Glutamatergic neuron (in vitro differentiated cells): ENCODE data around the gene CAMTA1. TPM values are rescaled to one million over a fixed set of nuclear protein-coding genes. Genes with fewer than 3 reads are reported as not detected.

ENCODE experiments used
- DNase-seq: peaks from one replicate; pipeline ENCODE4 v3.0.0; 2022
- H3K27ac Mint-ChIP-seq: one replicate; pipeline ENCODE4 v1.8.0; 2020; ENCODE audit warnings: mild to moderate bottlenecking, mixed read lengths, inconsistent platforms; ENCODE audit not compliant: unreplicated experiment
- H3K27me3 Mint-ChIP-seq: one replicate; pipeline ENCODE4 v1.8.0; 2020; ENCODE audit warnings: mild to moderate bottlenecking, moderate library complexity, mixed read lengths, inconsistent platforms; ENCODE audit not compliant: unreplicated experiment
- H3K36me3 Mint-ChIP-seq: one replicate; pipeline ENCODE4 v1.8.0; 2020; ENCODE audit warnings: mild to moderate bottlenecking, mixed read lengths, inconsistent platforms; ENCODE audit not compliant: unreplicated experiment
- H3K4me1 Mint-ChIP-seq: one replicate; pipeline ENCODE4 v1.8.0; 2020; ENCODE audit warnings: mild to moderate bottlenecking, low read depth, mixed read lengths, inconsistent platforms; ENCODE audit not compliant: unreplicated experiment
- H3K4me3 Mint-ChIP-seq: one replicate; pipeline ENCODE4 v1.8.0; 2020; ENCODE audit warnings: mild to moderate bottlenecking, mixed read lengths, inconsistent platforms; ENCODE audit not compliant: unreplicated experiment
- H3K9me3 Mint-ChIP-seq: one replicate; pipeline ENCODE4 v1.8.0; 2020; ENCODE audit warnings: mild to moderate bottlenecking, moderate library complexity, mixed read lengths, inconsistent platforms; ENCODE audit not compliant: unreplicated experiment
- total RNA-seq: library from RNA; stranded (reverse); fragmentation: NEBNext Ultra II Directional; extraction: Animal tissue kit (Norgen Biotek cat#: 25700); gene quantifications from one replicate; pipeline ENCODE4 v1.2.1, GENCODE V29; 2021; ENCODE audit not compliant: unreplicated experiment
- TF ChIP-seq, protein P1 (sequence below): fragments of 200-600 bp; sonication (generic); IDR thresholded peaks from one replicate; pipeline ENCODE4 v1.5.0; 2021; ENCODE audit not compliant: partially characterized antibody, unreplicated experiment

CAMTA1 gene
- total RNA-seq, 1 donor from 2014 or later: 77.2 TPM

DNA sequence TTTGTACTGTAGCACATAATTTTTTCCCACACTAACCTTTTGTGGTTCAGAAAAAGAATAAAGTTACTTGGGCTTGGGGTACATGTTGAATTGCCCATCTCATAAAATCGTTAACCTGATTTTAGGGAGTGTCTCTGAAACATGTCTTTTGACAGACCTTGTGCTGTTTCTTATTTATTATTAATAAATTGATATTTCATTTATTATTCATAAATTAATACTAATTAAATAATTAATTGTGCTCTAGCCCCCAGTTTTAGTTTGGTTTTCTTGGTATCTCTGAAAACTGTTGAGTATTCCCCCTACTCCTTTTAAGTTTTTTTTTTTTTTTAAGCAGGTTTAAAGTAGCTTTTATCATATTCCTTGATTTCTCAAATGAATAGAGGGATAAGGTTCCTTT is 27.9 kb downstream of the CAMTA1 start:
- TF ChIP-seq, protein P1, sequence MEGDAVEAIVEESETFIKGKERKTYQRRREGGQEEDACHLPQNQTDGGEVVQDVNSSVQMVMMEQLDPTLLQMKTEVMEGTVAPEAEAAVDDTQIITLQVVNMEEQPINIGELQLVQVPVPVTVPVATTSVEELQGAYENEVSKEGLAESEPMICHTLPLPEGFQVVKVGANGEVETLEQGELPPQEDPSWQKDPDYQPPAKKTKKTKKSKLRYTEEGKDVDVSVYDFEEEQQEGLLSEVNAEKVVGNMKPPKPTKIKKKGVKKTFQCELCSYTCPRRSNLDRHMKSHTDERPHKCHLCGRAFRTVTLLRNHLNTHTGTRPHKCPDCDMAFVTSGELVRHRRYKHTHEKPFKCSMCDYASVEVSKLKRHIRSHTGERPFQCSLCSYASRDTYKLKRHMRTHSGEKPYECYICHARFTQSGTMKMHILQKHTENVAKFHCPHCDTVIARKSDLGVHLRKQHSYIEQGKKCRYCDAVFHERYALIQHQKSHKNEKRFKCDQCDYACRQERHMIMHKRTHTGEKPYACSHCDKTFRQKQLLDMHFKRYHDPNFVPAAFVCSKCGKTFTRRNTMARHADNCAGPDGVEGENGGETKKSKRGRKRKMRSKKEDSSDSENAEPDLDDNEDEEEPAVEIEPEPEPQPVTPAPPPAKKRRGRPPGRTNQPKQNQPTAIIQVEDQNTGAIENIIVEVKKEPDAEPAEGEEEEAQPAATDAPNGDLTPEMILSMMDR: no peak
- no peak overlapping the region for H3K27ac Mint-ChIP-seq
- H3K4me1 Mint-ChIP-seq: no peaks in the 10 kb centered on the region
- DNase-seq: no peak
- H3K4me3 Mint-ChIP-seq: no peak overlapping the region
- no peaks in the 10 kb centered on the region for H3K27me3 Mint-ChIP-seq
- no peaks in the 10 kb centered on the region for H3K36me3 Mint-ChIP-seq
- H3K9me3 Mint-ChIP-seq: no peaks in the 10 kb centered on the region

DNA sequence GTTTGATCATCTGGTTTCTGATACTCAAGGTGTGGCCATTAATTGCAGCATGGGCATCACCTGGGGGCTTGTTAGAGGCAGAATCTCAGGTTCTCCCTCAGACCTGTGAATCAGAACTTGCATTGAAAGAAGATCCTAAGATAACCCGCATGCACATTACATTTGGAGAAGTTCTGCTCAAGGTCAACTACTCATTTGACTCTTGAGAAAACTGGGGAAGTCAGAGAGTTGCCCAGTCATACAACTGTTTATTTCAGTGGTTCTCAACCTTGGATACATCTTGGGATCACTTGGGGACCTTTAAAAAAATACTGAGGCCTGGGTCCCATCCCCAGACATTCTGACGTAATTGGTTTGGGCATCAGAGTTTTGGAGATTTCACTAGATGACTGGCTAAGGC is 30.5 kb downstream of the CAMTA1 start:
- Mint-ChIP-seq H3K9me3 (no peaks in the 10 kb centered on the region), H3K4me3 (no peak overlapping the region), H3K27me3 (no peaks in the 10 kb centered on the region), H3K27ac (no peak overlapping the region), H3K4me1 (no peaks in the 10 kb centered on the region), H3K36me3 (no peaks in the 10 kb centered on the region)
- TF ChIP-seq, protein P1: no peak
- no peak for DNase-seq

DNA sequence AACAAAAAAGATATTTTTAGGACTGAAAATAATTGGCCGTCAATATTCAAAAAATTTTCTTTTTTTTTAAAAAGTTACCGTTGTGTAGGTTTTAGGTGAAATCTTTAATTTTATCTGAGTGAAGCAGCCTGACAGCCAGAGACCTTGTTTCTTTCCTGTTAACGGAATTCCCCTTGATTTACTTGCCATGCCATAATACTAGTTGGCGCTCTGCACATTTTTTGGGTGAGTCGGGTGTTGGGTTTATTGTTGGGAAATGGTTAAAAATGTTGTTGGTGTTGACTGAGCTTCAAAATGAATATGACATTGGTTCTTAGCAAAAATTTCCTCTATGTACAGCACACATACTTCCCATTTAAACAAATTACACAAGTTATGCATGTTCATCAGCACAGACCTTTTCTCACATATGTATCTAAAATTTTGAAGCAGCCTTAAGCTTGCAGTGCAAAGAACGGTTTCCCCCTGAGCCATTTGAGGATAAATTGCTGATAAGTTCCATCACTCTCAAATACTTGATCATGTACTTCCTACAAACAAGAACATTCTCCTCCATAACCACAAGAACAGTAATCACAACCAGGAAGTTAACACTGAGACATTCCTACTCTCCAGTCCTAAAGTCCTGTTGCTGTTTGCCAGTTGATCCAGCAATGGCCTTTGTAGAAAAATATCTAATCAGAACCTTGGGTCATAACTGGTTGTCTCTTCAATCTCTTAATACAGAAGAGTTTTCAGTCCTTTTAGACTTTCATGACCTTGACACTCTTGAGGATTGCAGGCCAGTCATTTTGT is 34.2 kb downstream of the CAMTA1 start:
- TF ChIP-seq, protein P1: no peak
- H3K27me3 Mint-ChIP-seq: no peaks in the 10 kb centered on the region
- DNase-seq: no peak
- H3K4me1 Mint-ChIP-seq: peaks cover 7% of the 10 kb centered on the region
- H3K27ac Mint-ChIP-seq: no peak overlapping the region
- no peak overlapping the region for H3K4me3 Mint-ChIP-seq
- no peaks in the 10 kb centered on the region for H3K9me3 Mint-ChIP-seq
- H3K36me3 Mint-ChIP-seq: no peaks in the 10 kb centered on the region

DNA sequence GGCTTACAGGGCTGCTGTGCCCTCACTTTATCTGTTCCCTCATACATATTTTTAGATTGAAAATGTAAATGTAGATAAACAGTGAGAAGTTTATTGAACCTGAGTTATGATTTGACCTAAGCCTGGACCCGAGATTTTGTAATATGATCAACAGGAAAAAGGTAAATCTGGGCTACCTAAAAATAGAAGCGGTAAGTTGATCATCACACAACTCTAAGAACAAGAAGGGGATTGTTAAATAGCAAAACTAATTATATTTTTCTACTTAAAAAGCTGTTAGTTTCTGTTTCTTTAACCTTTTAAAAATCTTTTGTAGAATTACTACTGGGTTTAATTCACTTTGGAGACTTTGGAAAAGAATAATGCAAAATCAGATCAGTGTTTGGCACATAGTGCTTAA is 35.6 kb downstream of the CAMTA1 start:
- TF ChIP-seq, protein P1: no peak
- Mint-ChIP-seq H3K36me3 (no peaks in the 10 kb centered on the region), H3K9me3 (no peaks in the 10 kb centered on the region), H3K4me3 (no peak overlapping the region), H3K4me1 (peaks cover 7% of the 10 kb centered on the region), H3K27me3 (no peaks in the 10 kb centered on the region), H3K27ac (no peak overlapping the region)
- DNase-seq: no peak

DNA sequence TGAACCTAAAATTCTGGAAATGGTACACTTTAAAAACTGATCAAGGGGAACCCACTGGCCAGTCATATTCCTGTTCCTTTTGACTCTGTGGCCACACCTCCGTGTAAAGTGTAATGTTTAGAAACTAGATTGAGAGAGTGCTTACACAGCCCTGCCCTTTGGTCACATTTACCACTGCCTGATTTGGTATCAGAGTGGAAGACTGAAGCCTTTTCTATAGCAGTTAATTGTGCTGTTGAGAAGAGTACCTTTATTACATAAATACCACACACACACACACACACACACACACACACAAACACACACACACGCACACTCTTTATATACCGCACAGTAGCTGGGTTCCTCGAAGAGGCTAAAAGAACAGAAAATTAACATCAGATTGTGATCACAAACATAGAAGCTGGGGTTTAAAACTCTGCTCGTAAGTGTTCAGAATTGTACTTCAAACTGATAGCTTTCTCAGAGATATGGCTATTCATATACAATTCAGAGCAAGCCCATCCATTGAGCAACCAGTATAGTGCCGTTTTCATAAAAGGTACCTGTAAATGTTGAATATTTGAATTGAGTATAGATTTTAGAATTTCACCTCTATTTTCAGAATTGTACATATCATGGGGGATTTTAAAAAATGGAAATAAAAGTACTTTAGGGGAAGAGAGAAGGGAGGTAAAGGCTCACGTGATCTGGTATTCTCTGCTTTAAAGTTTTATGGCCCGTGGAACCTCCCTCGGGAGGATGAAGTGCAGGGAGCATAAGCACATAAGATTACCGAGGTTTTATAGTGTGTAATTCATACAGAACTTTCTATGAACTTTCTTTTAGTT is 37.5 kb downstream of the CAMTA1 start:
- H3K4me3 Mint-ChIP-seq: no peak overlapping the region
- no peaks in the 10 kb centered on the region for H3K27me3 Mint-ChIP-seq
- no peaks in the 10 kb centered on the region for H3K9me3 Mint-ChIP-seq
- no peaks in the 10 kb centered on the region for H3K36me3 Mint-ChIP-seq
- H3K4me1 Mint-ChIP-seq: peaks cover 12% of the 10 kb centered on the region
- DNase-seq: no peak
- TF ChIP-seq, protein P1: no peak
- H3K27ac Mint-ChIP-seq: no peak overlapping the region
